ENCODE data around the gene ACSS2.
"Not testable (repeated sequence)": the region's sequence is repeated elsewhere in the genome, so short reads cannot be mapped to it uniquely, and the experiment has no call there.

Gene ACSS2

GRCh38 chr20:34874094-34874654, 2.2 kb upstream of the ACSS2 start:
- H3K4me2 ChIP-seq: peak overlapping the region; percentile 96; the same call in 1 of the 2 replicates
- no peaks in the 10 kb centered on the region for H3K27me3 ChIP-seq (ENCODE audit: insufficient read depth, low read depth)

GRCh38 chr20:34875642-34876405, 588 bp upstream of the ACSS2 start:
- Histone ChIP-seq H3K36me3 (ENCODE audit: insufficient read depth) (no peaks in the 10 kb centered on the region), H2AFZ (ENCODE audit: low read depth) (peak overlapping the region; percentile 93), H3K4me2 (peak overlapping the region; percentile 34), H4K20me1 (ENCODE audit: insufficient read depth) (no peaks in the 10 kb centered on the region), H3K27ac (no peak overlapping the region), H3K27me3 (ENCODE audit: insufficient read depth, low read depth) (no peaks in the 10 kb centered on the region), H3K9ac (no peak overlapping the region), H3K4me3 (IDR thresholded peaks at IDR 0.05; ENCODE audit: insufficient read depth, low read depth, low read length) (no peak overlapping the region), H3K4me1 (ENCODE audit: low read depth, poor library complexity, severe bottlenecking) (peaks cover 34% of the 10 kb centered on the region), H3K79me2 (ENCODE audit: insufficient read depth, low read depth) (no peaks in the 10 kb centered on the region)
- no peak for TF ChIP-seq CTCF (conservative IDR thresholded peaks at IDR 0.05; ENCODE audit: low read depth, low read length)

More at GRCh38 chr20:34874094-34874654, 2.2 kb upstream of the ACSS2 start:
- Histone ChIP-seq H3K9ac (no peak overlapping the region), H3K4me1 (ENCODE audit: low read depth, poor library complexity, severe bottlenecking) (peaks cover 34% of the 10 kb centered on the region), H3K36me3 (ENCODE audit: insufficient read depth) (no peaks in the 10 kb centered on the region), H3K27ac (no peak overlapping the region), H2AFZ (ENCODE audit: low read depth) (no peak overlapping the region), H3K4me3 (IDR thresholded peaks at IDR 0.05; ENCODE audit: insufficient read depth, low read depth, low read length) (no peak overlapping the region), H4K20me1 (ENCODE audit: insufficient read depth) (no peaks in the 10 kb centered on the region), H3K79me2 (ENCODE audit: insufficient read depth, low read depth) (no peaks in the 10 kb centered on the region)
- peak; percentile 92 for TF ChIP-seq CTCF (conservative IDR thresholded peaks at IDR 0.05; ENCODE audit: low read depth, low read length)

DNA sequence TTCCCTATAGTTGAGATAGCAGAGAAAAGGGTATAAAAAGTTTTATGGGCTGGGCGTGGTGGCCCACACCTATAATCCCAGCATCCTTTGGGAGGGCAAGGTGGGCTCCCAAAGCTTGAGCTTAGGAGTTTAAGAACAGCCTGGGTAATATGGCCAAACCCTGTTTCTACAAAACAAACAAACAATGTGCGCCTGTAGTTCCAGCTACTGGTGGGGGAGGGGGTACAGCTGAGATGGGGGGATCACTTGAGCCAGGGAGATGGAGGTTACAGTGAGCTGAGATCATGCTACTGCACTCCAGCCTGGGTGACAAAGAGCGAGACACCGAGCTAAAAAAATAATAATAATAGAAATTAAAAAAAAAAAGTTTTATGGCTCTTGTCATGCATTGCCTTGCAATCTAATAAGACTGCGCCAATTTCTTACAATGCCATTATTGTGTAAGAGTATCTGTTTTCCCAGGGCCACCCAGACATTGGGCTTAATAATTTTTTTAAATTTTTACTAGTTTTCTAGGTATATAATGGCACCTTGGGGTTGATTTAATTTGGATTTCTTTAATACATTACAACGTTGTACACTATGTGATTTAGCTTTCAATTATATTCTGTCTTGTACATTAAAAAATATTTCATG, 3.9 kb downstream of the ACSS2 start:
- no peaks in the 10 kb centered on the region for H3K36me3 ChIP-seq (ENCODE audit: insufficient read depth)
- no peak overlapping the region for H3K27ac ChIP-seq
- no peak overlapping the region for H3K4me3 ChIP-seq (IDR thresholded peaks at IDR 0.05; ENCODE audit: insufficient read depth, low read depth, low read length)
- no peaks in the 10 kb centered on the region for H4K20me1 ChIP-seq (ENCODE audit: insufficient read depth)
- peaks cover 7% of the 10 kb centered on the region for H3K4me1 ChIP-seq (ENCODE audit: low read depth, poor library complexity, severe bottlenecking)
- H3K9ac ChIP-seq: no peak overlapping the region
- H3K27me3 ChIP-seq (ENCODE audit: insufficient read depth, low read depth): no peaks in the 10 kb centered on the region
- no peak overlapping the region for H3K4me2 ChIP-seq
- no peak for TF ChIP-seq CTCF (conservative IDR thresholded peaks at IDR 0.05; ENCODE audit: low read depth, low read length)
- no peaks in the 10 kb centered on the region for H3K79me2 ChIP-seq (ENCODE audit: insufficient read depth, low read depth)
- no peak overlapping the region for H2AFZ ChIP-seq (ENCODE audit: low read depth)

DNA sequence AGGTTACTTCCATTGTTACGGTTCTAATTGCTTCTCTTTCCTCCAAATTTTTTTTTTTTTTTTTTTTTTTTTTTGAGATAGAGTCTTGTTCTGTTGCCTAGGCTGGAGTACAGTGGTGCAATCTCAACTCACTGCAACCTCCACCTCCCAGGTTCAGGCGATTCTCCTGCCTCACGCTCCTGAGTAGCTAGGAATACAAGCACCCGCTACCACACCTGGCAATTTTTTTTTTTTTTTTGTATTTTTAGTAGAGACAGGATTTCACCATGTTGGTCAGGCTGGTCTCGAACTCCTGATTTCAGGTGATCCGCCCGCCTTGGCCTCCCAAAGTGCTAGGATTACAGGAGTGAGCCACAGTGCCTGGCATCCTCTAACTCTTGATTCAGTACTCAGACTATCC, 4.6 kb downstream of the ACSS2 start:
- not testable (repeated sequence) for H4K20me1 ChIP-seq (ENCODE audit: insufficient read depth); H3K4me3 ChIP-seq (IDR thresholded peaks at IDR 0.05; ENCODE audit: insufficient read depth, low read depth, low read length); H2AFZ ChIP-seq (ENCODE audit: low read depth); H3K79me2 ChIP-seq (ENCODE audit: insufficient read depth, low read depth); H3K27ac ChIP-seq; H3K27me3 ChIP-seq (ENCODE audit: insufficient read depth, low read depth); H3K4me2 ChIP-seq; H3K4me1 ChIP-seq (ENCODE audit: low read depth, poor library complexity, severe bottlenecking); H3K9ac ChIP-seq; H3K36me3 ChIP-seq (ENCODE audit: insufficient read depth)

All from KMS-11 (cell line).